GM18507 (cell line): ENCODE data around the gene STOM.
A peak's percentile ranks its signal among the peaks of the same experiment; 100 is the strongest.

Experiments
- DNase-seq: peaks from one replicate; pipeline ENCODE4 v3.0.0; 2011; ENCODE audit warnings: low read depth; ENCODE audit not compliant: insufficient read length; ENCODE audit errors: extremely low spot score
- FAIRE-seq: peaks from 2 replicates; lab custom pipeline; 2011; peaks lifted over from hg19 to GRCh38; lab: Jason Lieb, UNC

Gene STOM

GRCh38 chr9:121325387-121325786 is 44.7 kb downstream of the STOM start:
- FAIRE-seq, result no peak

GRCh38 chr9:121324755-121325154 is 45.3 kb downstream of the STOM start:
- no peak for DNase-seq
- FAIRE-seq, result no peak

More at GRCh38 chr9:121325387-121325786, 44.7 kb downstream of the STOM start:
- no peak for DNase-seq

- FAIRE-seq, result no peak
- DNase-seq, result no peak
Observed at GRCh38 chr9:121324316-121324715, 45.7 kb downstream of the STOM start.

GRCh38 chr9:121323449-121324151 is 46.5 kb downstream of the STOM start:
- no peak for DNase-seq
- no peak for FAIRE-seq

GRCh38 chr9:121322737-121323448 is 47.2 kb downstream of the STOM start:
- FAIRE-seq (no peak), DNase-seq (no peak)

- FAIRE-seq, result peak; percentile 15
- DNase-seq, result no peak
Observed at GRCh38 chr9:121322037-121322736, 47.9 kb downstream of the STOM start.

GRCh38 chr9:121321016-121321503 is 49.0 kb downstream of the STOM start:
- DNase-seq, result no peak
- FAIRE-seq, result no peak

GRCh38 chr9:121319383-121319780 is 50.7 kb downstream of the STOM start:
- FAIRE-seq, result no peak
- no peak for DNase-seq

GRCh38 chr9:121318631-121319382 is 51.2 kb downstream of the STOM start:
- no peak for FAIRE-seq
- no peak for DNase-seq

GRCh38 chr9:121317737-121318630 is 52.1 kb downstream of the STOM start:
- no peak for FAIRE-seq

GRCh38 chr9:121316852-121317373 is 53.1 kb downstream of the STOM start:
- FAIRE-seq (no peak), DNase-seq (no peak)

More at GRCh38 chr9:121317737-121318630, 52.1 kb downstream of the STOM start:
- DNase-seq, result no peak

GRCh38 chr9:121316378-121316777 is 53.7 kb downstream of the STOM start:
- FAIRE-seq (no peak), DNase-seq (no peak)

- FAIRE-seq (no peak), DNase-seq (no peak)
Observed at GRCh38 chr9:121313458-121314152, 56.4 kb downstream of the STOM start.

- FAIRE-seq, result no peak
- no peak for DNase-seq
Observed at GRCh38 chr9:121312169-121312568, 57.9 kb downstream of the STOM start.

- DNase-seq (no peak), FAIRE-seq (no peak)
Observed at GRCh38 chr9:121310571-121310970, 59.5 kb downstream of the STOM start.

GRCh38 chr9:121309833-121310425 is 60.1 kb downstream of the STOM start:
- DNase-seq (no peak), FAIRE-seq (no peak)

- FAIRE-seq, result no peak
- DNase-seq, result no peak
Observed at GRCh38 chr9:121309171-121309570, 60.9 kb downstream of the STOM start.

- no peak for FAIRE-seq
- no peak for DNase-seq
Observed at GRCh38 chr9:121308765-121309164, 61.3 kb downstream of the STOM start.
